ENCODE results near the gene RHBDL1. TPM values are rescaled to one million over a fixed set of nuclear protein-coding genes. Genes with fewer than 3 reads are reported as not detected.

The RHBDL1 gene
- total and polyA plus RNA-seq, 5 donors from 2014 or later: 0.49 to 3.2 (median 1.2) TPM; not detected in 1

DNA sequence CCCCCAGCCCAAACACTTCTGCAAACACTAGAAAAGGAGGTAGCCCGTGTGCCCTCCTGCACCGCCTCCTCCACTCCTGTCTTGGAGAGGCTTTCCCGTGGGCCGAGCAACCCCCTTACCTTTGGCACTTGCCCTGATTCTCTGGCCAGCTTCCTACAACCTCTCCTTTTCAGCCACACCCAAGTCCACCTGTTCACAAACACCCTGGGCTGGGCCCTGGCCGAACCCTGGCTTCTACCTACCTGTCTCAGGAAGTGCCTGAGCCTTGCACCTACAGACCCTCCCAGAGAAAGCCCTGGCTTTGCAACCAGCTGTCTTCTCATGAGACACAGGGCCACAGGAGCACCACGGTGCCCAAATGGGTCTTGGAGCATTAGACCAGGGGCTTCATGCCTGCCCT lies 43.5 kb downstream of the RHBDL1 start:
- DNase-seq: no peak
- Histone ChIP-seq H3K27me3 (ENCODE audit: control insufficient read depth, insufficient read depth, low read length) (no peaks in the 10 kb centered on the region), H3K9me3 (ENCODE audit: control insufficient read depth in 2 of 2, low read length in 2 of 2) (no peaks in the 10 kb centered on the region), H3K36me3 (ENCODE audit: control insufficient read depth, insufficient read depth, low read length) (no peaks in the 10 kb centered on the region), H3K4me1 (ENCODE audit: control insufficient read depth, insufficient read depth, low read length, poor library complexity, severe bottlenecking) (peaks cover 56% of the 10 kb centered on the region), H3K4me3 (ENCODE audit: low read depth, low read length) (no peak overlapping the region), H3K27ac (ENCODE audit: insufficient read depth, low read length, poor library complexity, severe bottlenecking) (no peak overlapping the region)
- peak overlapping the region; percentile 42 to 86 (median 58) for H3K27ac Mint-ChIP-seq
- H3K36me3 Mint-ChIP-seq: no peaks in the 10 kb centered on the region
- no peak for ATAC-seq (ENCODE audit: low read depth in 2 of 2)
- H3K4me3 Mint-ChIP-seq: peak overlapping the region; percentile 86 to 93 (median 90)
- H3K9me3 Mint-ChIP-seq: no peaks in the 10 kb centered on the region
- peaks cover 5% of the 10 kb centered on the region for H3K27me3 Mint-ChIP-seq
- peaks cover 0 to 46% (median 10%) of the 10 kb centered on the region in 4 donors for H3K4me1 Mint-ChIP-seq

DNA sequence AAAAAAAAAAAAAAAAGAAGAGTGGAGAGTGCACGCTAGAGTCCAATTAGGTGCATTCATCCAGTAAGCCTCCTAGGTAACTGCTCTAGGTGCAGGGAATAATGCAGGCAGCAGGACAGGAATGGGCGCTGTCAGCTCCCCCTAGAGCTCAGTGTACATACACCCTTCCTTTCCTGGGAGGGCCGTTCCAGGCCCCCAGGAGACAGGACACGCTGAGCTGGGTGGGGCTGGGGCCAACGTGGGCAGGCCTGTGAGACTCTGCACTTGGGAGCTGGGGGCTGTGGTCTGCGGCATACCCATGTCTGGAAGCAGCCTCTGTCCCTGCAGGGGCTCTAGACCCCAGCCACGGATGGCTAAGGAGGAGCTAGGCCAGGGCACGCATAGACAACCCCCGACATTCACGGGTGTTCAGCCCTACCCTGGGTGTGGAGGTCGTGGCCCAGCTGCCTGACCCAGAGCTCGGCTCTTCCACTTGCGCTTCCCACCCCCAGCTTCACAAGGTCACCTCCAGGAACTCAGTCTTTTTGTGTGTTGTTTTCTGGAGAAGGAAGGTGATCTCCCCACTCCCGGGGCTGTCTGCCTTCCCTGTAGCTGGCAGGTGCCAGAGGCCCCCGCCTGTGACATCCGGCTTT lies 44.5 kb downstream of the RHBDL1 start:
- H3K36me3 Mint-ChIP-seq: no peaks in the 10 kb centered on the region
- H3K4me3 Mint-ChIP-seq: peak overlapping the region; percentile 86 to 93 (median 90)
- Histone ChIP-seq H3K4me3 (ENCODE audit: low read depth, low read length) (peak overlapping the region; percentile 51), H3K27ac (ENCODE audit: insufficient read depth, low read length, poor library complexity, severe bottlenecking) (peak overlapping the region; percentile 77), H3K36me3 (ENCODE audit: control insufficient read depth, insufficient read depth, low read length) (no peaks in the 10 kb centered on the region), H3K27me3 (ENCODE audit: control insufficient read depth, insufficient read depth, low read length) (no peaks in the 10 kb centered on the region), H3K4me1 (ENCODE audit: control insufficient read depth, insufficient read depth, low read length, poor library complexity, severe bottlenecking) (peaks cover 49% of the 10 kb centered on the region), H3K9me3 (ENCODE audit: control insufficient read depth in 2 of 2, low read length in 2 of 2) (no peaks in the 10 kb centered on the region)
- H3K4me1 Mint-ChIP-seq: peaks cover 0 to 43% (median 10%) of the 10 kb centered on the region in 4 donors
- DNase-seq: peak in 1 of 3 donors; percentile 24
- H3K27ac Mint-ChIP-seq: peak overlapping the region; percentile 58 to 93 (median 86)
- no peaks in the 10 kb centered on the region for H3K9me3 Mint-ChIP-seq
- peaks cover 4% of the 10 kb centered on the region for H3K27me3 Mint-ChIP-seq
- no peak for ATAC-seq (ENCODE audit: low read depth in 2 of 2)

DNA sequence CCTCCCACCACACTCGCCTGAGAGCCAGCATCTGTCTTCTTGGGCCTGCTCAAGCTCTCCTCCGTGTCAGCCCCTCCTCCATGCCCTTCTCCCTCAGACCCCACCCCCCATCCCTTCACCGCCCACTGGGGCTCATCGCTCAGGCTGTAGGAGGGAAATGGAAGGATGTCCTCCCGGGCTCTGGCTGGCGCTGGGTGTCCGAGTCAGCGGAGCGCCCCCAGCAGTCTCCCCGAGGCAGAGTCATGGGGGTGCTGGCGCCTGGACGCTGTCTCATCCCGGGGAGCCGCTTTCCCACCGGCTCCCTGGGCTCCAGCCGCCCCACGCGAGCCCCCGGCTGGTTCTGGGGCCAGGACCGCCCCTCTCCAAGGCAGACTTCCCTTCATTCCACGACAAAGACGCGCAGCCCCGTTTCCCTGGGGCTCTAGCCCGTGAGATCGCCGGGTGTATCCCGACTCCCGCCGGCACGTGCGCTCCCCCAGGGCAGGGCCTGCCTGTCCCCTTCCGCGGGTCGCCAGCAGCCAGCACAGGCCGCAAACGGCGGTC lies 45.0 kb downstream of the RHBDL1 start:
- peaks cover 45% of the 10 kb centered on the region for H3K4me1 ChIP-seq (ENCODE audit: control insufficient read depth, insufficient read depth, low read length, poor library complexity, severe bottlenecking)
- H3K4me1 Mint-ChIP-seq: peaks cover 0 to 45% (median 10%) of the 10 kb centered on the region in 4 donors

DNA sequence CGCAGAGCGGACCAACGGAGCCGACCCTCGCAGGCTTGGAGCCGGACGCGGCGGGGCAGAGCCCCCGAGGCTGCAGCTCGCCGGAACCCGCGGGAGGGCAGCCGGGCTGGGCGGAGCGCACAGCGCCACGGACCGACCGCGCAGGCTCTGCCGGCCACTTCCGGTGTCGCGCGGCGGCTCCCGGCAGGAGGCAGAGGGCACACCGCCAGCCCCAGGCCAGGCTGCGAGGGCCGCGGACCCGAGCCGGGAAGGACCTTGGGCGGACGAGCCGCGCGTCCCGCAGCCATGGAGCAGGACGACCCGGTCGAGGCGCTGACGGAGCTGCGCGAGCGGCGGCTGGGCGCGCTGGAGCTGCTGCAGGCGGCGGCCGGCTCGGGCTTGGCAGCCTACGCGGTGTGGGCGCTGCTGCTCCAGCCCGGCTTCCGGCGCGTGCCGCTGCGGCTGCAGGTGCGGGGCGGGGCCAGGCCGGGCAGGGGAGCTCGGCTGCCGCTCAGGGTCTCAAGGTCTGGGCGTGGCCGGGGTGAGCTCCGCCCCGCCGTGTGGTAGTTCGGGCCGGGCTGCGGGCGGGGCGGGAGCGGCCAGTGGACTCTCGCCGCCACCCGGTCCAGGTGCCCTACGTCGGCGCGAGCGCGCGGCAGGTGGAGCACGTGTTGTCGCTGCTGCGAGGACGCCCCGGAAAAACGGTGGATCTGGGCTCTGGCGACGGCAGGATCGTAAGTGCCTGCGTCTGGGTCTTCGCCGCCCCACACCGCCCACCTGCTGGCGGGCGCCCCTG lies 45.7 kb downstream of the RHBDL1 start, which contains the start of gene ANTKMT:
Gene ANTKMT, plus strand, starts transcription at position 157 of the 775 bp plus-strand sequence. Its CDS starts 129 bp downstream, at position 286.
- ATAC-seq (ENCODE audit: low read depth in 2 of 2): peak; percentile 74 to 77
- Mint-ChIP-seq H3K27me3 (peaks cover 4% of the 10 kb centered on the region), H3K36me3 (no peaks in the 10 kb centered on the region), H3K27ac (peak within 1 kb of the TSS; percentile 80 to 93 (median 86)), H3K9me3 (no peaks in the 10 kb centered on the region), H3K4me1 (peaks cover 0 to 44% (median 10%) of the 10 kb centered on the region in 4 donors), H3K4me3 (peak within 1 kb of the TSS; percentile 86 to 93 (median 90))
- peak within 1 kb of the TSS; percentile 77 for H3K27ac ChIP-seq (ENCODE audit: insufficient read depth, low read length, poor library complexity, severe bottlenecking)
- peak within 1 kb of the TSS; percentile 51 for H3K4me3 ChIP-seq (ENCODE audit: low read depth, low read length)
- H3K9me3 ChIP-seq (ENCODE audit: control insufficient read depth in 2 of 2, low read length in 2 of 2): no peaks in the 10 kb centered on the region
- H3K36me3 ChIP-seq (ENCODE audit: control insufficient read depth, insufficient read depth, low read length): no peaks in the 10 kb centered on the region
- no peaks in the 10 kb centered on the region for H3K27me3 ChIP-seq (ENCODE audit: control insufficient read depth, insufficient read depth, low read length)
- DNase-seq: peak; percentile 72 to 89 (median 84)
- peaks cover 39% of the 10 kb centered on the region for H3K4me1 ChIP-seq (ENCODE audit: control insufficient read depth, insufficient read depth, low read length, poor library complexity, severe bottlenecking)

More for the DNA sequence above, 45.0 kb downstream of the RHBDL1 start:
- peak in 1 of 2 donors; percentile 15 for ATAC-seq (ENCODE audit: low read depth in 2 of 2)
- H3K27me3 Mint-ChIP-seq: peaks cover 4% of the 10 kb centered on the region
- peak overlapping the region; percentile 86 to 93 (median 90) for H3K4me3 Mint-ChIP-seq
- Histone ChIP-seq H3K36me3 (ENCODE audit: control insufficient read depth, insufficient read depth, low read length) (no peaks in the 10 kb centered on the region), H3K27me3 (ENCODE audit: control insufficient read depth, insufficient read depth, low read length) (no peaks in the 10 kb centered on the region), H3K9me3 (ENCODE audit: control insufficient read depth in 2 of 2, low read length in 2 of 2) (no peaks in the 10 kb centered on the region), H3K27ac (ENCODE audit: insufficient read depth, low read length, poor library complexity, severe bottlenecking) (peak overlapping the region; percentile 77), H3K4me3 (ENCODE audit: low read depth, low read length) (peak overlapping the region; percentile 51)
- H3K9me3 Mint-ChIP-seq: no peaks in the 10 kb centered on the region
- H3K36me3 Mint-ChIP-seq: no peaks in the 10 kb centered on the region
- peak in 2 of 3 donors; percentile 45 to 66 for DNase-seq
- peak overlapping the region; percentile 58 to 93 (median 86) for H3K27ac Mint-ChIP-seq

DNA sequence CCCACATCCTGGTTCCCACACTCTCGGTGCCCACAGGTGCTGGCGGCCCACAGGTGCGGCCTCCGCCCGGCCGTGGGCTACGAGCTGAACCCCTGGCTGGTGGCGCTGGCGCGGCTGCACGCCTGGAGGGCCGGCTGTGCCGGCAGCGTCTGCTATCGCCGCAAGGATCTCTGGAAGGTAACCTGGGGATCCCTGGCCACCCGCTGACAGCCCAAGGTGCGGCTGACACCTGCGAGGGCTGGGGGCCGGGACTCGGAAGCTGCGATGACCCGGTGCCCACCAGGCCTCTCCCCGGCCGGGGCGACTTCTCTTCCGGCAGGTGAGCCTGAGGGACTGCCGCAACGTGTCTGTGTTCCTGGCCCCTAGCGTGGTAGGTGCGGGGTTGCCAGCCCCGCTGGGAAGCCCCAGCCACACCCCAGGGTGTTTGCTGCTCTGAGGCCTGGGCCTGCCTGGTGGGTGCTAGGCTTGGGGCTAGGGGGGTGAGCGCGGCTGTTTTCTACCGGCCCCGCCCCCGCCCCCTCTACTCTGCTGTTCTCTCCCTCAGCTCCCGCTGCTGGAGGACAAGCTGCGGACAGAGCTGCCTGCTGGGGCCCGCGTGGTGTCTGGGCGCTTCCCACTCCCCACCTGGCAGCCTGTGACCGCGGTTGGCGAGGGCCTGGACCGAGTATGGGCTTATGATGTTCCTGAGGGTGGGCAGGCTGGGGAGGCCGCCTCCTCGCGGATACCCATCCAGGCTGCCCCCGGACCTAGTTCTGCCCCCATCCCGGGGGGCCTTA lies 46.5 kb downstream of the RHBDL1 start:
- Histone ChIP-seq H3K36me3 (ENCODE audit: control insufficient read depth, insufficient read depth, low read length) (no peaks in the 10 kb centered on the region), H3K27ac (ENCODE audit: insufficient read depth, low read length, poor library complexity, severe bottlenecking) (peak overlapping the region; percentile 77), H3K4me1 (ENCODE audit: control insufficient read depth, insufficient read depth, low read length, poor library complexity, severe bottlenecking) (peaks cover 45% of the 10 kb centered on the region), H3K9me3 (ENCODE audit: control insufficient read depth in 2 of 2, low read length in 2 of 2) (no peaks in the 10 kb centered on the region), H3K27me3 (ENCODE audit: control insufficient read depth, insufficient read depth, low read length) (no peaks in the 10 kb centered on the region), H3K4me3 (ENCODE audit: low read depth, low read length) (no peak overlapping the region)
- Mint-ChIP-seq H3K9me3 (no peaks in the 10 kb centered on the region), H3K4me1 (peaks cover 0 to 43% (median 10%) of the 10 kb centered on the region in 4 donors), H3K27me3 (no peaks in the 10 kb centered on the region), H3K36me3 (no peaks in the 10 kb centered on the region), H3K4me3 (peak overlapping the region; percentile 37 to 85 (median 77)), H3K27ac (peak overlapping the region; percentile 38 to 80 (median 59))
- ATAC-seq (ENCODE audit: low read depth in 2 of 2) (peak; percentile 4 to 5), DNase-seq (no peak)

DNA sequence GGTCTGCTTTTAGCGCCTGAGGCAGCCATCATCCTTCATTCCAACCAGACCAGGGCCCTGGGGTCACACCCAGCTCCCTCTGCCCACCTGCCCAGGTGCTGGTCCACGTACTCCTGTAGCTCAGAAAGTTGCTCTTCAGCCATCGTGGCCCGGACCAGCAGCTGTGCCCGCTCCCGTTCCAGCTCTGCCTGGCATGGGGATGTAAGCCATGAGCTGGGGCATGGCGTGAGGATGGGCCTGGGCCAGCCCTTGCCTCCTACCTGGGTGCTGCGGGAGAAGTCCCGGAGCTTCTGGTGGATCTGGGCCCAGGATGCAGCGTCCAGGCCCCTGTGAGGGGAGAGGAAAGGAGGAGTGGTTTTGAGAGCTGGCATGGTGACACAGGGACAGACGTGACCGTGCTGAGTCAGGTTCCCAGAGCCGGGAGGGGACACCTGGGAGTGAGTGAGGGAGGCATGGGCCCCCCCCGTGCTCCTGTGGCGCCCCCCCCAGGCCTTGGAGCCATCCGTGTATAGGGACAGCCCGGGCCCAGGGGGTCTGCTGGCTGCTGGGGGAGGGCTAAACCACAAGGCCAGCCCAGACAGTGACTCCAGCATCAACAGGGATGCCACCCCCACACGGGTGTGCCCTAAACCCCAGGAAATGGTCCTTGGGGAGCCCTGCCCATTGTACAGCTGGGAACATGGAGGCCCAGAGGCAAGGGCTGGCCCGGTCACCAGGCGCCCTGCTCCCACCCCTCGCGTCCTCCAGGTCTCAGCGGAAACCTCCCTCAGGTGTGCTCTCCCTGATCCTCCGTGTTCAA lies 47.6 kb downstream of the RHBDL1 start:
- Histone ChIP-seq H3K9me3 (ENCODE audit: control insufficient read depth in 2 of 2, low read length in 2 of 2) (no peaks in the 10 kb centered on the region), H3K4me3 (ENCODE audit: low read depth, low read length) (no peak overlapping the region), H3K27me3 (ENCODE audit: control insufficient read depth, insufficient read depth, low read length) (no peaks in the 10 kb centered on the region), H3K36me3 (ENCODE audit: control insufficient read depth, insufficient read depth, low read length) (no peaks in the 10 kb centered on the region), H3K27ac (ENCODE audit: insufficient read depth, low read length, poor library complexity, severe bottlenecking) (peak overlapping the region; percentile 77), H3K4me1 (ENCODE audit: control insufficient read depth, insufficient read depth, low read length, poor library complexity, severe bottlenecking) (peaks cover 54% of the 10 kb centered on the region)
- DNase-seq (no peak), ATAC-seq (ENCODE audit: low read depth in 2 of 2) (no peak)
- Mint-ChIP-seq H3K4me3 (peak overlapping the region; percentile 37 to 87 (median 80)), H3K9me3 (no peaks in the 10 kb centered on the region), H3K27ac (peak overlapping the region in 1 of 3 donors; percentile 66), H3K4me1 (peaks cover 0 to 43% (median 10%) of the 10 kb centered on the region in 4 donors), H3K27me3 (no peaks in the 10 kb centered on the region), H3K36me3 (no peaks in the 10 kb centered on the region)

Measured in CD4-positive, CD25-positive, alpha-beta regulatory T cell (primary cell).